Stimulated activated CD4-positive, alpha-beta T cell treated with anti-CD3 and anti-CD28 coated beads, Interleukin-4, amount 100 ng/mL, for 4 hours (primary cell): ENCODE results near the gene BRINP2.

ENCODE experiments used
- DNase-seq, 2 experiments: peaks; one replicate each; pipeline ENCODE4 v3.0.0-alpha.2; 2020

Gene BRINP2

DNA sequence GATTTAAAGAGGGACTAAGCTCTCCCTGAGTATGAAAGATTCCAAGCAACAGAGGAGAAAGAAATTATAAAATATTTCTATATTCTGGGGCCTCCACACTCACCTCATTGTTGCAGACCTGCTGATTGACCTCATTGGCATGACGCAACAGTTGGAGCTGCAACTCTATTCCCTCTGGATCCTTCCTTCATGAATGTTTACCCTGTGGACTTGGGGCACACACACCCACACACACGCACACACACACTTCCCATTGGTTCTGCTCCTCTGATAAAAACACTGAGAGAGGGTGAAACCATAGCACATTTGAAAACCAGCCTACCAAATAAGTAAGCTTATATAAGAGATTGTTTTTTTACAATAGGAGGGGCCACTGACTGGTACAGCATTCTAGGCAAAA lies 159.1 kb downstream of the BRINP2 start:
- DNase-seq = no peak
